HG02885 (cell line): ENCODE measurements around the gene IFITM10.
"Not testable (repeated sequence)": the region's sequence is repeated elsewhere in the genome, so short reads cannot be mapped to it uniquely, and the experiment has no call there.

ENCODE experiments used
- ATAC-seq: cut with Tn5 transposase; IDR thresholded peaks from one replicate; pipeline ENCODE4 v1.9.1; 2021; ENCODE audit warnings: mild to moderate bottlenecking; ENCODE audit not compliant: unreplicated experiment, poor library complexity

The IFITM10 gene

GRCh38 chr11:1778141-1778911, 27.9 kb upstream of the IFITM10 start:
- no peak for ATAC-seq

DNA sequence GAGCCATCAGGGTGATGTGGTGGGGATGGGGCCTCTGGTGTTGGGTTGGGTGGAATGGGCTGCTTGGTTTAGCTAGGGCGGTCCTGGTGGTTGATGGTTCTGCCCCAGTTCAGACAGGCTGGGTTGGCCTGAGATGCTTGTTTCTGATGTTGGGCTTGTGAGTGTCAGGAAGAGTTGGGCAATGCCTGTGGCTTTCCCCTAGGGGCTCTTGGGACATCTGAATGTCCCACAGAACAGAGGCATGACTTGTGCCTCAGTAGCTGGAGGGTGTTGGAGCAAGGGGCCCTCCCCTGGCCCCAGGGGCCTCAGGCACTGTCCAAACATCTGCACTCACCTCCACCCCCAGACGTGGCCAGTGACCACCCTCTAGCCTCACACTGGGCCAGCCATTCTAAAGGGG, 27.3 kb upstream of the IFITM10 start:
- ATAC-seq: no peak

DNA sequence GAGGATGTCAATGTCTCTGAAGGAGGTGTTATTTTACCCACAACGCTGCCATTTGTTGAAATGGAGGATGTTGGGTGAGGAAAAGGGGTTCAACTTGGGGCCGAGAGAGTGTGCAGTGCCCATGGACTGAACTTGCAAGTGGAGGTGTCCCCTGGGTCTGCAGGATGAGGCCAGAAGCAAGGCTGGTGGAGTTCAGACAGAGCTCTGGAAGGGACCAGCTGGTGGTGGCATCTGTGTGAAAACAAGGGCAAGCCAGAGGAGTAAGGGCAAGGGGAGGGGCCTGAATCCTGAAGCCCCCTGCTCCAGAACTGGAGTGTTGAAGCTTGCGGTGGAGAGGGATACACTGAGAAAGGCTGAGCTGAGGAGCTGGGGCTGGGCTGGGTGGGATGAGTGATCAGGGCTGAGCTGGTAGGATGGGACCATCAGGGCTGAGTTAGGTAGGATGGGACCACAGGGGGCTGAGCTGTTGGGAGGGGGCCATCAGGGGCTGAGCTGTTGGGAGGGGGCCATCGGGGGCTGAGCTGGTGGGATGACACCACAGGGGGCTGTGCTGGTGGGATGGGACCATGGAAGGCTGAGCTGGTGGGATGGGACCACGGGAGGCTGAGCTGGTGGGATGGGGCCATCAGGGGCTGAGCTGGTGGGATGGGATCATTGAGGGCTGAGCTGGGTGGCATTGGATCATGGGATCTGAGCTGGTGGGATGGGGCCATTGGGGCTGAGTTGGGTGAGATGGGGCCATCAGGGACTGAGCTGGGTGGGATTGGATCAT, 26.7 kb upstream of the IFITM10 start:
- ATAC-seq: no peak

DNA sequence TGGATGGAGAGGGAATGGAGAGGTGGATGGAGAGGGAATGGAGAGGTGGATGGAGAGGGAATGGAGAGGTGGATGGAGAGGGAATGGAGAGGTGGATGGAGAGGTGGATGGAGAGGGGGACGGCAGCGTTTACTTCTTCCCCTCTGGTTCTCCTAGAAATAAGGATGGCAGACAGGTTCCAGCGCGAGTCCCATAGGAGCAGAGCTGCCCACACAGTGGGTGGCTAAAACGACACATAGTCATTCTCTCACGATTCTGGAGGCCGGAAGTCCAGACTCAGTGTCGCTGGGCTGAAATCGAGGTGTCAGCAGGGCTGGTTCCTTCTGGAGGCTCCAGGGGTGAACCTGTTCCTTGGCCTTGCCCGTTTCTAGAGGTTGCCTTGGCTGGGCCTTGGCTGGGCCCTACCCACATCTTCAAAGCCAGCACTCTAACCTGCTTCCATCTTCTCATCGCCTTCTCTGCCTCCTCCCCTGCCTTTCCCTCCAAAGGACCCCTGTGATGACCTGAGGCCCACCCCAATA, 26.0 kb upstream of the IFITM10 start:
- ATAC-seq: no peak

- no peak for ATAC-seq
Measured at GRCh38 chr11:1774886-1775285, 24.5 kb upstream of the IFITM10 start.

GRCh38 chr11:1773994-1774550, 23.7 kb upstream of the IFITM10 start:
- ATAC-seq: no peak

DNA sequence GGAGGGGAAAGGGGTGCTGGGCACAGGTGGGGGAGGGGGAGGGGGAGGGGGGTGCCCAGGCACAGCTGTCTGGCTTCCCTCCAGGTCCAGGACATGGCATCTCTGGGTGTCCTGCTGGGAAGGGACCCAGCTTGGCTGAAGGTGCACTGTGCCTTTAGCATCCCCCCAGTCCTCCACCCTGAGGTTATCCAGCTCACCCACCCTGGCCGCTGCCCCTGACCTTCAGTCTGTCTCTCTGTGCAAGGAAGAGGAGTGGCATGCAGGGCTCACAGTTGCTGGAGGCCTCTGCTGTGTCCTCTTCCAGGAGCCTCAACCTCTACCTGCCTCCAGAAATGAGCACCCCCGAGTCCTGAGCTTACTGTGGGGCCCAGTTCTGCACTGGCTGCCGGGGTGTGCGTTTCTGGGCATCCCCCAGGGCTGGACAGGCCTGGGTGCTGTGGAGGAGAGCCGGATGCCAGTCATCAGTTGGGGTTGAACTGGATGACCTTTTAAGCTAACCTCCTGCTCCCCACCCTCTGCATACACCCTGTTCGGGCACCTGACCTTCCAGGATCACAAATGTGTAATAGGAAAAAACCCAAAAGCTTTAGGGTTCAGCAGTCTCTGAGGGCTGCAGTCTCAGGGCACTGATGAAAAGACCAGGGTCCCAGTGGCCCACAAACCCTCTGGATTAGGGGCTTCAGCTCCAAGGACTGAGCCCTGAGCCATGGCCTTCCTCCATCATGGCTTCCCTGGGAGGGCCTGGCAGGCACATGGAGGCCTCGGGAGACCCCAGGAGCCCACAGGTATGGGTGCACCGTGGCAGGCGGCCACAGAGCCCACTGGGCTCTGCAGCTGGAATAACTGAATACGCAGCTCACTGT, 23.0 kb upstream of the IFITM10 start:
- no peak for ATAC-seq

DNA sequence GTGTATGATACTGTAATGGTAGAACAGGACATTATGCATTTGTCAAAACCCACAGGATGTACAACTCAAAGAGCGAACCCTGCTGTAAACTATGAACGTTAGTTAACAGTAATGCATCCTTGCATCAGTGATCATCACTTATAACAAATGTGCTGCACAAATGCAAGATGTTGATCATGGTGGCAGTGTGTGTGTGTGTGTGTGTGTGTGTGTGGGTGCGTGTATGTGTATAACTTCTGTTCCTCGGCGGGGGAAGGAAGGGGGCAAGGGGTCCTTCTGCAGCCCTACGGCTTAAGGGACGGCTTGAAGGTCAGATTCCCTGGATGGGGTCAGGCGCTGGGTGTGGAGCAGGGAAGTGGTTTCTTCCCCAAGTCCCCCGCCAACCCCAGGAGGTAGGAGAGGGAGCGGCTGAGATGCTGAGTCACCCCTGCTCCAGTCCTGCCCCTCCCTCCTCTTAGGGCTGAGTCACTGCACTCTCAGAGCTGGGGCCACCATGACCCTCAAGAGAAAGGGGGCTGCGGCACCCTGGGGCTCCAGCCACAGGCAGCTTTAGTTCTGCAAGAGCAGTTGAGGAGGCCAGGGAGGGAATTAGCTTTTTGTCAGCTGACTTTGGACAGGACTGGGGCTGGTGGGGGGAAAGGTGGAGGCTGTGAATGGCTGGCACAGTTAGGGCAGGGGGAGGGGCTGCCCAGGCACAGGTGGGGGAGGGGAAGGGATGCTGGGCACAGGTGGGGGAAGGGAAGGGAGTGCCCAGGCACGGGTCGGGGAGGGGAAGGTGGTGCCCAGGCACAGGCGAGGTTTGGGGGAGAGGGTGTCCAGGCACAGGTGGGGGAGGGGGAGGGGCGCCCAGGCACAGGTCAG, 22.1 kb upstream of the IFITM10 start:
- ATAC-seq: no peak

DNA sequence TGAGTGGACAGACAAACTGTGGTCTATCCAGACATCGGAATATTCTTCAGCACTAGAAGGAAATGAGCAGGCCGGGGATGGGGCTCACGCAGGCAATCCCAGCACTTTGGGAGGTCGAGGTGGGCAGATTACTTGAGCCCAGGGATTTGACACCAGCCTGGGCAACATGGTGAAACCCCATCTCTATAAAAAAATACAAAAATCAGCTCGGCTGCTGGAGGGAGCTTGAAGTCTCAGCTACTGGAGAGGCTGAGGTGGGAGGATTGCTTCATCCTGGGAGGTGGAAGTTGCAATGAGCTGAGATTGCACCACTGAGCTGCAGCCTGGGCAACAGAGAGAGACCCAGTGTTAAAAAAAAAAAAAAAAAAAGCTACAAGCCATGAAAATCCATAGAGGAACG, 21.3 kb upstream of the IFITM10 start:
- no peak for ATAC-seq

DNA sequence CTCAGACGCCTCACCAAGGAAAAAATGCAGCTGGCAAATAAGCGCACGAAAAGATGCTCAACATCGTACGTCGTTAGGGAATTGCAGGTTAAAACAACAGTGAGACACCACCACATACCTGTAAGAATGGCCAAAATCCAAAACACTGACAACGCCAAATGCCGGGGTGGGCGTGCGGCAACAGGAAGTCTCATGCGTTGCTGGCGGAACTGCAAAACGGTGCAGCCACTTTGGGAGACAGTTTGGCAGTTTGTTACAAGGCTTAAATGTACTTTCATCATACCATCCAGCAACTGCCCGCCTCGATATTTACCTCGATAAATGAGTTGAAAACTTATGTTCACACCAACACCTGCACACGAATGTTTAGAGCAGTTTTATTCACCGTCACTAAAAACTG, 20.9 kb upstream of the IFITM10 start:
- no peak for ATAC-seq

DNA sequence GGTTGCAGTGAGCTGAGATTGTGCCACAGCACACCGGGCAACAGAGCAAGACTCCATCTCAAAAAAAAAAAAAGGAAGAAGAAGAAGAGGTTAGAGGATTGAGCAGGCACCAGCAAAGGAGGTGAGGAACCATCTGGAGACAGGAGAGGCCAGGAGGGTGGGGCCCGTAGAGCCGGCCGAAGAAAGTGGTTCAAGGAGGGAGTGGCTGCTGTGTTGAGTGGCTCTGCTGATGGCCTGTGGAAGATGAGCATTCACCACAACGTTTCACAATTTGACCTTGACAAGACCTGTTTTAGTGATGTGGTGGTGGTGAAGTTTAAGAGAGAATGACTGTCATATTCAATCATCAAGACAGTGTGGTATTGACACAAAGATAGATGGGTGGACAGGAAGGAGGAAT, 20.1 kb upstream of the IFITM10 start:
- no peak for ATAC-seq

GRCh38 chr11:1770061-1770460, 19.7 kb upstream of the IFITM10 start:
- no peak for ATAC-seq

GRCh38 chr11:1769304-1769936, 19.0 kb upstream of the IFITM10 start:
- ATAC-seq: not testable (repeated sequence)

GRCh38 chr11:1768141-1768469, 17.7 kb upstream of the IFITM10 start:
- no peak for ATAC-seq

DNA sequence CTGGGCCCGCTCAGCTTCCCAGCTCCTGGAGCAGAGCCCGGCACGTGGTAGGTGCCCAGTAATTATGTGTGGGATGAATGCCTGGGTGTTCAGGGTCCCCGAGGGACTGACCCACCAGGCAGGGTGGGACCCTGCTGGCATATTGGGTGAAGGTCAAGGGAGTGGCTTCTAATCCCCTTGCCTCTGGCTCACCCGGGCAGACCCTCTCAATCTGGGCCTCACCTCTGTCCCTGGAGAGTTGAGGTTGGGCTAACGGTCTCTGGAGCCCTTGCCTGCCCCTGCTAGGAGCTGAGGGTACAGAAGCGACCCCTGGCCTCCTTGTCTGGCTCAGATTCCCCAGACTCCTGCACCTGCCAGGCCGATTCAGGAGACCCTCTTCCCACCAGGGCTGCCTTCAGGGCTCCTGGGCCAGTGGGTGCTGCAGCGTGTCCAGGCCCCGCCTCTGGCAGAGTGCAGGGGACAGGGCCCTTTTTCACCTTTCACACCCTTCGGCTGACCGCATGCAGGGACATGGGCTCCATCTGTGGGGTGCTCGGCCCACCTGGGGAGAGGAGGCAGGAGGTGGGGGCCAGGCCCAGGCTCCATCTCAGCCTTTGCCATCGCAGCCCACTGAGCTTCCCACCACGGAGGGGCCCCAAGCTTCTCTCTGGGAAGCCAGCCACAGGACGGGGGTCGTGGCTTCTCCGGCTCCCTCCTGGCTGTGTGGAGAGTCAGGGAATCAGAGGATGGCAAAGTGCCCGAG, 17.2 kb upstream of the IFITM10 start:
- ATAC-seq: no peak

DNA sequence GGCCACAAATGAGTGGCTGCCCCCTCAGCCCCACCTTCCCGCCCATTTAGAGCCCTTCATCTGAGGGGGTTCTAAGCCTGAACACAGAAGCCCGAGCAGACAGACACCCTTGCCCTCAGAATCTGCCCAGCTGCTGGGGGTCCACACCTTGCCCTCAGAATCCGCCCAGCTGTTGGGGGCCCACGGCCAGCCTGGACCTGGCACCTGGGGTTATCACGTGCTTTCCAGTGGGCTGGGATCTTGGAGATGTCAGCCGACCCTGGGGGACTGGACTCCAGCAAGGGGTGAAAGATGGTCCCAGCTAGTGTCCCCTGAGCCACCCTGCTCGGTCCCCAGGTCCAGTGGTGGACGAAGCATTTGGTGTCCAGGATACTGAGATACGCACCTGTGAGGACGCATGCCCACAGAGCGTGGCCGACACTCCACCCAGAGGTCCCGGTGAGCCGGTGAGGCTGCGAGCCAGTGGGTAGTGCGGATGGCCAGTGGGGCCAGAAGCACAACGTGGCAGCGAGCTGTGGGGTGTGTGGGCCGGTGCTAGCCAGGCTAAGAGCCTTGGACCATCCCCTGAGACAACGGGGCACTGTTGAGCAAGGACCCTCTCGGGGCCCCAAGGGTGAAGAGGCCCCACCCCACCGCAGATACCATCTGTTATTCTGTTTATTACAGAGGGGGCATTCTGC, 16.5 kb upstream of the IFITM10 start:
- ATAC-seq: no peak

DNA sequence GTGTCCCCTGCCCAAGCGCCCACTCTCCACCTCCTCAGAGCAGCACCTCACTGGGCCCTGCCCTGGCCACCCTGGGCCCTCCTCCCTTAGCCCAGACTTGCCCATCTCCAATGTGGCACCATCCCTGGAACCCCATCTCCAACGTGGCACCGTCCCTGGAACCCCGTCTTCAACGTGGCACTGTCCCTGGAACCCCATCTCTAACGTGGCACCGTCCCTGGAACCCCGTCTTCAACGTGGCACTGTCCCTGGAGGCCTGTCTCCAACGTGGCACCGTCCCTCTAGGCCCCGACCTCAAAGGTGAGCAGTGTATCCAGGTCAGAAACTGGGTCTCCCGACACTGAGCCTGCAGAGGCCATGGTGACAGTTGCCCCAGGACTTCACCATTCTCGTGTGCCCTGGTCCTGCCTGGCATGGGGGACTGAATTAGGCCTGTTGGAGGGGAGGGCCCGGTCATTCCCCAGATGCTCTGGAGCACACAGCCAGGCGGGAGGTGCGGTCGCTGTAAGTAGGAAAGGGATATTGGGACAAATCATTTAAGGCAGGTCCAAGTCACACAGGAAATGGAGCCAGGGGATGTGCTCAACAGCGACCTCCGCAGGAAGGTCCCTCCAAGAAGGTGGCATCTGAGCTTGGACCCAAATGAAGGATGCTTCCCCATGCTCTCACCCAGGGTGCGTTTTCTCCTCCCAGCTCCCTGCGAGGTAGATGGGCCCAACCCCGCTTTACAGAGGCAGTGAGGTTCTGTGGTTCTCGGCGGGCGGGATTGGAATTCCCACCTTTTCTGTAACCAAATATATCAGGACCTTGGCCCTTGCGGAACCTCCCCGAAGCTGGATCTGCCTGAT, 15.7 kb upstream of the IFITM10 start:
- no peak for ATAC-seq
